Left ventricle myocardium inferior (tissue), 1 donor: ENCODE data around the gene AATF. TPM values are rescaled to one million over a fixed set of nuclear protein-coding genes. Genes with fewer than 3 reads are reported as not detected.

Experiments used
- DNase-seq: peaks from one replicate; pipeline ENCODE4 v3.0.0-alpha.2; 2020
- H3K27ac ChIP-seq: fragments of 200-600 bp; replicated peaks from 2 replicates; pipeline ENCODE4 v1.8.0; 2021
- H3K27me3 ChIP-seq: fragments of 200-600 bp; 2 replicates; pipeline ENCODE4 v1.8.0; 2021; ENCODE audit warnings: low read depth
- H3K36me3 ChIP-seq: fragments of 200-600 bp; 2 replicates; pipeline ENCODE4 v1.8.0; 2021
- H3K4me1 ChIP-seq: fragments of 200-600 bp; 2 replicates; pipeline ENCODE4 v1.8.0; 2021
- H3K4me3 ChIP-seq: fragments of 200-600 bp; 2 replicates; pipeline ENCODE4 v1.8.0; 2021; ENCODE audit warnings: mild to moderate bottlenecking, moderate library complexity
- H3K9me3 ChIP-seq: fragments of 200-600 bp; replicated peaks from 2 replicates; pipeline ENCODE4 v1.8.0; 2021
- intact Hi-C: fragments of 100-400 bp; cut with micrococcal nuclease; formaldehyde crosslinking; loops from one replicate; pipeline ENCODE4 v1.11.0; 2022
- total RNA-seq: library from RNA; stranded (reverse); fragmentation: NEBNext Ultra II Directional; extraction: Animal tissue kit (Norgen Biotek cat#: 25700); gene quantifications from one replicate; pipeline ENCODE4 v1.2.1, GENCODE V29; 2021
- TF ChIP-seq, protein P1 (sequence below): fragments of 200-600 bp; IDR thresholded peaks from 2 replicates; pipeline ENCODE4 v1.8.0; 2021; ENCODE audit warnings: antibody characterized with exemption, mild to moderate bottlenecking, borderline replicate concordance
- donor health status: DM: no; HTN: yes; CAD: no; lungs with severe emphysema.

AATF gene
- total RNA-seq, 1 donor from 2014 or later, result 24.2 TPM

DNA sequence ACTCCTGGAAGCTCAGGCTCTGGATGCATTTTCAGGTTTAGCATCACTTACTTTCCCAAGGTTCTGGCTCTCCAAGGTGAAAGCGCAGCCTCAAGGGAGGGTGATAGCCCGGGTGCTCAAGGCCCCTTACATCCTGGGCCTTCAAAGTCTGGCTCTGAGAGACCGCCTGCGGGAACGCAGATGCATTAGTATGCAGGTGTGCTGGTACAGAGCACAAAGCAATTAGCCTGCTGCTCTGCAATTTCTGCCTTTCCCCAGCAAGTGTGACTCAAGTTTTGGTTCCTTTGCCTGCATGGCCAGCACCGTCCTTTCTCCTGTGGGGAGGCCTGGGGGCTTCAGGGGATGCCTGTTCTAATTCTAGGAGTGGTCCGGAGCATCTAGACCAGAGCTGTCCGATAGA, 116.2 kb downstream of the AATF start:
- Histone ChIP-seq H3K4me1 (no peaks in the 10 kb centered on the region), H3K36me3 (no peaks in the 10 kb centered on the region), H3K4me3 (no peak overlapping the region), H3K9me3 (peaks cover 7% of the 10 kb centered on the region), H3K27me3 (peaks cover 73% of the 10 kb centered on the region), H3K27ac (no peak overlapping the region)
- TF ChIP-seq, protein P1, sequence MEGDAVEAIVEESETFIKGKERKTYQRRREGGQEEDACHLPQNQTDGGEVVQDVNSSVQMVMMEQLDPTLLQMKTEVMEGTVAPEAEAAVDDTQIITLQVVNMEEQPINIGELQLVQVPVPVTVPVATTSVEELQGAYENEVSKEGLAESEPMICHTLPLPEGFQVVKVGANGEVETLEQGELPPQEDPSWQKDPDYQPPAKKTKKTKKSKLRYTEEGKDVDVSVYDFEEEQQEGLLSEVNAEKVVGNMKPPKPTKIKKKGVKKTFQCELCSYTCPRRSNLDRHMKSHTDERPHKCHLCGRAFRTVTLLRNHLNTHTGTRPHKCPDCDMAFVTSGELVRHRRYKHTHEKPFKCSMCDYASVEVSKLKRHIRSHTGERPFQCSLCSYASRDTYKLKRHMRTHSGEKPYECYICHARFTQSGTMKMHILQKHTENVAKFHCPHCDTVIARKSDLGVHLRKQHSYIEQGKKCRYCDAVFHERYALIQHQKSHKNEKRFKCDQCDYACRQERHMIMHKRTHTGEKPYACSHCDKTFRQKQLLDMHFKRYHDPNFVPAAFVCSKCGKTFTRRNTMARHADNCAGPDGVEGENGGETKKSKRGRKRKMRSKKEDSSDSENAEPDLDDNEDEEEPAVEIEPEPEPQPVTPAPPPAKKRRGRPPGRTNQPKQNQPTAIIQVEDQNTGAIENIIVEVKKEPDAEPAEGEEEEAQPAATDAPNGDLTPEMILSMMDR, result no peak
- DNase-seq, result no peak
- intact Hi-C loops, result no loop called here

DNA sequence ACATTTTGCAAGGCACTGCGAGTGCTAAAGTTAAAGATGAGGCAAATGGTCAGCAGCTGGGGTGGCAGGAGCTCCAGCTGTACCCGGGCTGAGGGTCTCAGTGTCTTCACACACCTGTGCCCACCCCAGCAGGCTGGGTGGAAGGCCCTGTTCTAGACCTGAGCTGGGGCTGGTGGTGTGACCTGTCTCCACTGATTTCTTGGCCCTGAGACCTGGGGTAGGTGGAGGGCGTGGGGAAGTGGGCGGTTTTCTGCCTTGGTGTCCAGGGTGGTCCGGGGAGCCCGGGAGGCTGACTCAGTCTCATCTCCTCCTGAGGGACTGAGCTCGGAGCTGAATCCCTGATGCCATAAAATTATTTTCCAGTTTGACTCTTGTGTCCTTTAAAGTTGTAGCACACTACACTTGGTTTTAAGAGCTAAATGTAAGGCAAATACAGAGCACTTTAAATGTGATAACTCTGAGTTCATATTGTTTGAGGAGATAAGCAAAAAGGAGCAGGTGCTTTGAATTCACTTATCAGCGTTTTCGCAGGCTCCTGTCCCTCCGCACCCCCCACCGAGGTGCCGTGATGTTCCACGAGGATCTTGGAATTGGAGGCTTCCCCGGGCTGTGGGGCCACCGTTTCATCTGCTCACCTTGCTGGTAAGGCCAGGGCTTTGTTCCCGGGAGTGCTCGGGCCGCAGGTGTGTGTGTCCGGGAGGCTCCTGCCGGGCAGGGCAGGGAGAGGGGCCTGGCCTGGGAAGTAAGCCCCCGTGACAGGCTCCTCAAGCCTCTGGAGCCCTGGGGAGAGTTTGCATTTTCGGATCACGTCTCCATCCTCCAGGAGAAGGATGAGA, 117.0 kb downstream of the AATF start:
- intact Hi-C loops, result no loop called here
- Histone ChIP-seq H3K4me1 (no peaks in the 10 kb centered on the region), H3K27ac (no peak overlapping the region), H3K36me3 (no peaks in the 10 kb centered on the region), H3K9me3 (peaks cover 7% of the 10 kb centered on the region), H3K27me3 (peaks cover 73% of the 10 kb centered on the region), H3K4me3 (no peak overlapping the region)
- no peak for DNase-seq
- TF ChIP-seq, protein P1, result no peak

DNA sequence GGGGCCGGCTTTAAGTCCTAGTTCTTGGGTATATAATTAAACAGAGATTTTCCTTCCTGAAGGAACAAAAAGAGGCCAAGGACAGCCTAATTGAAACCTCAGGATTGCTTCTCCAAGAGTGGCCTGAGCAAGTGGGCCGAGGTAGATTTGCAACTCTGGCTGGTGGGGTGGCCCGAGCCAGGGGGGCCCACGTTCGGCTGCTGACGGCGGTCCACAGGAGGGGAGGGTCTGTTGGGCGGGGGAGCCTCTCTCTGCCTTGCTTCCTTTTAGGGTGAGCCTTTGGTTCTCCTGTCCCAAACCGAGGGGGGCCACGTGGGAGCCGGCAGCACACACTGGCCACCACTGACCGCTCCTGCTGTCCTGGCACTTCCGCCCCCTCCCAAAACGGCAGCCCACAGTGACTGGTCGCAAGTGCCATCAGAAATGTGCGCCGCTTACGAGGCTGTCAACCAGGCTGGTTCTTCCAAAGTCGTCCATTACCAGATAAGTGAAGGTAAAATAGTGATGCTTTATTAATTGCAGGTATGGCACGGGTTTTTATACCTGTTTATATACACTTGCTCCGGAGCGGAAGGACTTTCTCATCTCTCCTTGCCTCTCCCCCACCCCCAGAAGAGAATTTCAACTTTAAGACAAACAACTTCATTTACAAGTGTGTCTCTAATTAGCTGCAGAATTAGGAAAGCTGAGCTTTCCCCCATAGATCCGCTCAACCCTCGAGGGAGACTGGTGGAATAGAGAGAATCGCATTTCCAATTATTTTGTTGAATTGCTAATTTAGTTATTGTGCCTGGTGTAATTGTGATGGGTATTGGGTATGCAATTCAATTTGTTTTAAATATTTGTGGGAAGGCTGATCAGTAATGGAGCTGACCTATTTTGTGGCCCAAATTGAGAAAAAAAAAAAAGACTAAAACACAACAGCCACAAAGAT, 117.8 kb downstream of the AATF start:
- H3K36me3 ChIP-seq, result no peaks in the 10 kb centered on the region
- DNase-seq, result no peak
- no peaks in the 10 kb centered on the region for H3K4me1 ChIP-seq
- intact Hi-C loops, result no loop called here
- H3K27ac ChIP-seq, result no peak overlapping the region
- H3K9me3 ChIP-seq, result peaks cover 7% of the 10 kb centered on the region
- TF ChIP-seq, protein P1, result no peak
- peaks cover 73% of the 10 kb centered on the region for H3K27me3 ChIP-seq
- no peak overlapping the region for H3K4me3 ChIP-seq

DNA sequence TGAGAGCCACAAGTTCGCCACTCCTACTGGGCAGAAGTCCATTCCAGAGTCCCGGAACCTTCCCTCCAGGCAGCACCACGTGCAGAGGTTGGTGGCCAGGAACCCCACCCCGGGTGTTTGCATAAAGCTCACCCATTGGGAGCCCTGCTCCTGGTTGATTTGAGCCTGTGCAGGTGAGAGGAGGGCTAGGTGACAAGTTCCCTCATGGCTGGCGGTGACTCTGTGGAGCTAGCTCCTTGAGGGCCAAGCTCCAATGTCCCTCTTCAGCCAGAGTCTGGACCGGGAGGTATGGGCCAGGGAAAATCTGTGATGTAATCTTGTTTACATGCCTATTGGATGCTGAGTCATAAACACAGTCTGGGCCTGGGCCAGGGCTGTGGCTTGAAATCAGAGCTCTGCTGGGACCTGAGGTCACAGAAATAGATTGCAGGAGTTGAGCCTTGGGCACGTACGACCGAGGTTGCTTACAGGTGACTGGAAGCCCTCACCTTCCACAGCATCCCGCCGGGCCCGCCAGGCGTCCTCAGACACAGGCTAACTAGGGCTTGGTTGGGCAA, 118.9 kb downstream of the AATF start:
- no peak overlapping the region for H3K4me3 ChIP-seq
- H3K27ac ChIP-seq, result no peak overlapping the region
- DNase-seq, result peak; percentile 33
- H3K9me3 ChIP-seq, result peaks cover 7% of the 10 kb centered on the region
- intact Hi-C loops, result no loop called here
- H3K27me3 ChIP-seq, result peaks cover 80% of the 10 kb centered on the region
- no peaks in the 10 kb centered on the region for H3K36me3 ChIP-seq
- no peaks in the 10 kb centered on the region for H3K4me1 ChIP-seq
- TF ChIP-seq, protein P1, result no peak

DNA sequence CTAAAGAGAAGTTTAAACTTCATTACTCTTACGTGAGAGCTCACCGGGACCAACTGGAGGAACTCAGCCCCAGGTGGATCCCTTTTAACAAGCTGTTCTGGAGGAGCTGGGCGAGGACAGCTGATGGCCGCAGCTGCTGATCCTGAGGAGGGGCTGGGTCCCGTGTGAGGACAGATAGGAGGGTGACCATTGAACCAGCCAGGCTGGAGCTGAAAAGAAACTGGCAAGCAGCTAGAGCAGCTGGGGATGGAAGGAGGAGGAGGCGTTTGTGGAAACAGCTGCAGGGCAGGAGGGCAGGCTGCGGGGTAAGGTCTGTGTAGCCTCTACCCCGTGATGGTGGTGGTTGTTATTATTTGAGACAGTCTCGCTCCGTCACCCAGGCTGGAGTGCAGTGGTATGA, 119.5 kb downstream of the AATF start:
- Histone ChIP-seq H3K9me3 (peaks cover 7% of the 10 kb centered on the region), H3K27ac (no peak overlapping the region), H3K4me3 (no peak overlapping the region), H3K36me3 (no peaks in the 10 kb centered on the region), H3K4me1 (no peaks in the 10 kb centered on the region), H3K27me3 (peaks cover 80% of the 10 kb centered on the region)
- TF ChIP-seq, protein P1, result no peak
- DNase-seq, result no peak
- intact Hi-C loops, result no loop called here
